ENCODE data around the gene GPR33. TPM values are rescaled to one million over a fixed set of nuclear protein-coding genes. Genes with fewer than 3 reads are reported as not detected.

GPR33 gene
- total and polyA plus RNA-seq, 8 donors = not detected

DNA sequence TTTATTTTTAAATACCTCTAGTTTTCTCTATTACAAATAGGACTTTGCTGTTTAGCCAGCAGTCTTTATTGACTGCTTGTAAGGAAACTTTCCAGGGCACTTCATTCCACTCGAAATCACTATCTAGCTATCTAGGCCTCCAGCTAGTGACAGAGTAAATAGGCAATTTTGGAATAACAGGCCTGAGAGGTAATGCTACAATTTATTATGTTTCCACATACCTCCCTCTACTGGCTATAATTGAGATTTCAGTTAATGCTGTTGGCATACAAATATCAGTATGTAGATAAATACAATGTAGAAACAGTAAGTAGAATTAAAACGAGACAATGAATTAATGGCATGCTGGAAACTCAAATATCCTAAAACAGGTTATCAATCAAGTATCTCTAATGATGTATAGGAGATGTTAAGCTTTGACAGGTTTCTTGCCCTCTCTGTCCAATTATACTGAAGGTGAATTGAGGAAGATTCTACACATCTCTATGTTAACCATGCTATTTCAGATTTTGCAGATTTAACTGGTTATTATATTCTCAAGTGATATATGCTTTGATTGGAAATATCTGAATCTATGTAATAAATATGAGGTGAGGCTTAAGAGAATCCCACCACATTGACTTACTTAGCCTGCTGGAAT is 37.7 kb downstream of the GPR33 start:
- Histone ChIP-seq H3K36me3 (peaks cover 0 to 31% of the 10 kb centered on the region in 2 donors), H3K4me1 (no peaks in the 10 kb centered on the region), H3K27me3 (no peaks in the 10 kb centered on the region), H3K4me3 (no peak overlapping the region), H3K9me3 (no peaks in the 10 kb centered on the region), H3K27ac (no peak overlapping the region)
- TF ChIP-seq CTCF (IDR thresholded peaks at IDR 0.05) = peak; percentile 48 to 50
- DNase-seq (peak in 1 of 4 donors; percentile 39), ATAC-seq (peak; percentile 84)
- intact Hi-C loops (cut with DNase I) = no loop called here

DNA sequence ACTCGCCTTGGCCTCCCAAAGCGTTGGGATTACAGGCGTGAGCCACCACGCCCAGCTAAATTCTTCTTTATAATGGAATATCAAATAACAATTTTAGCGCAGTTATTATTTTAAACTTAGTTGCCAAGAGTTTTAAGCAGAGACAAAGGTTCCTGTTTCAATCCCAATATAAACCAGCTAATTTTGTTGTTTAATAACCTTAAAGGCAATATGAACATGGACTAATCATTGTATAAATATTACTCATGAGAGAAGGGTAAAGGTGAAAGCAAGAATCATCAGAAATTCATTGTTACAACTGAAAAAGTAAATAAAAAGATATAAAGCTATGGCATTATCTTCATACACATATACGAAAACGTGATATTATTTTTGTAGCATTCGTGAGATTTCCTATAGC is 38.7 kb downstream of the GPR33 start:
- Histone ChIP-seq H3K4me3 (no peak overlapping the region), H3K36me3 (peaks cover 0 to 31% of the 10 kb centered on the region in 2 donors), H3K27me3 (no peaks in the 10 kb centered on the region), H3K9me3 (no peaks in the 10 kb centered on the region), H3K4me1 (no peaks in the 10 kb centered on the region), H3K27ac (no peak overlapping the region)
- ATAC-seq = no peak
- TF ChIP-seq CTCF (IDR thresholded peaks at IDR 0.05) = no peak
- no peak for DNase-seq
- intact Hi-C loops (cut with DNase I) = no loop called here

DNA sequence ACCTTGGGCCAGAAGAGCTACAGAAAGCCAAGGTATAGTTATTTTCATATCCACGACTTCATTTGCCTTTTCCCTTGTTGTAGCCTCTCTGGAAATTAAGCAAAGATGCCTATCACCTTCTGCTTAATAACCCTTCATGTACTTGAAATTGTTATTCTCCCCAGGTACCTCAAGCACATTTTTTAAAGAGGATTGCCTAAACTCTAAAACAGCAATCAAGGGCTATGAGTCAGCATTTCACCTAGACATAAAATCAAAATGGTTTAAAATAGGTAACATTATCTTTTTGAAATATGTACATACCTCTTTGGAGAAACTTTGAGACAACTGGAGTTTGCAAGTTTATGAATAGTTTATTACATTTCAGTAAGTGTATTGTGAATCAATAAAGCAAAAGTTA is 42.1 kb downstream of the GPR33 start:
- Histone ChIP-seq H3K9me3 (no peaks in the 10 kb centered on the region), H3K36me3 (peaks cover 0 to 13% of the 10 kb centered on the region in 2 donors), H3K27ac (no peak overlapping the region), H3K4me3 (no peak overlapping the region), H3K4me1 (no peaks in the 10 kb centered on the region), H3K27me3 (no peaks in the 10 kb centered on the region)
- intact Hi-C loops (cut with DNase I) = no loop called here
- DNase-seq (no peak), ATAC-seq (peak; percentile 59)
- no peak for TF ChIP-seq CTCF (IDR thresholded peaks at IDR 0.05)

- no peaks in the 10 kb centered on the region for H3K27me3 ChIP-seq
- no peaks in the 10 kb centered on the region for H3K4me1 ChIP-seq
- H3K9me3 ChIP-seq = no peaks in the 10 kb centered on the region
- TF ChIP-seq CTCF (IDR thresholded peaks at IDR 0.05) = no peak
- H3K4me3 ChIP-seq = no peak overlapping the region
- H3K36me3 ChIP-seq = peaks cover 0 to 2% of the 10 kb centered on the region in 2 donors
- ATAC-seq = no peak
- peak overlapping the region in 1 of 2 donors; percentile 54 for H3K27ac ChIP-seq
- intact Hi-C loops (cut with DNase I) = no loop called here
- no peak for DNase-seq
Observed at GRCh38 chr14:31442284-31442683, 45.6 kb downstream of the GPR33 start.

- peak overlapping the region; percentile 42 to 54 for H3K27ac ChIP-seq
- no peak for TF ChIP-seq CTCF (IDR thresholded peaks at IDR 0.05)
- no peak overlapping the region for H3K4me3 ChIP-seq
- H3K27me3 ChIP-seq = no peaks in the 10 kb centered on the region
- DNase-seq = no peak
- no peaks in the 10 kb centered on the region for H3K9me3 ChIP-seq
- intact Hi-C loops (cut with DNase I) = no loop called here
- H3K36me3 ChIP-seq = no peaks in the 10 kb centered on the region
- no peaks in the 10 kb centered on the region for H3K4me1 ChIP-seq
- peak; percentile 82 for ATAC-seq
Observed at GRCh38 chr14:31441273-31442111, 46.3 kb downstream of the GPR33 start.

Measured in left lung (tissue), 10 donors.